Liver (tissue), 9 donors: ENCODE measurements around the gene NELL1. TPM values are rescaled to one million over a fixed set of nuclear protein-coding genes. Genes with fewer than 3 reads are reported as not detected.

Experiments
- DNase-seq: peaks from one replicate; pipeline ENCODE4 v3.0.0-alpha.2; 2017; ENCODE audit warnings: low spot score
- H3K27ac ChIP-seq, 2 donors: one replicate each; pipeline ENCODE4 v1.7.0; 2013; ENCODE audit warnings: inconsistent platforms in 2 of 2, low read length in 2 of 2, control low read depth in 1 of 2, low read depth in 1 of 2, mild to moderate bottlenecking in 1 of 2
- H3K27me3 ChIP-seq, 4 donors: one replicate each; pipeline versions ENCODE4 v1.6.1 to v1.7.0; 2013; ENCODE audit warnings: low read length in 3 of 4, inconsistent platforms in 1 of 4, mild to moderate bottlenecking in 1 of 4, moderate library complexity in 1 of 4; ENCODE audit not compliant: control insufficient read depth in 4 of 4, insufficient read depth in 4 of 4
- H3K36me3 ChIP-seq, 4 donors: one replicate each; pipeline versions ENCODE4 v1.6.1 to v1.7.0; 2013; ENCODE audit warnings: low read length in 3 of 4, mild to moderate bottlenecking in 3 of 4, low read depth in 1 of 4, moderate library complexity in 1 of 4; ENCODE audit not compliant: control insufficient read depth in 4 of 4, insufficient read depth in 3 of 4
- H3K4me1 ChIP-seq, 4 donors: one replicate each; pipeline versions ENCODE4 v1.6.1 to v1.7.0; 2013; ENCODE audit warnings: low read length in 3 of 4, mild to moderate bottlenecking in 3 of 4, moderate library complexity in 1 of 4; ENCODE audit not compliant: control insufficient read depth in 4 of 4, insufficient read depth in 4 of 4
- H3K4me3 ChIP-seq, 3 donors: one replicate each; pipeline versions ENCODE4 v1.6.1 to v1.7.0; 2013; ENCODE audit warnings: low read length in 3 of 3, control low read depth in 1 of 3, low read depth in 1 of 3, mild to moderate bottlenecking in 1 of 3
- H3K9ac ChIP-seq, 2 donors: one replicate each; pipeline ENCODE4 v1.7.0; 2013; ENCODE audit warnings: low read length in 2 of 2, mild to moderate bottlenecking in 2 of 2, moderate library complexity in 2 of 2, control low read depth in 1 of 2, low read depth in 1 of 2
- H3K9me3 ChIP-seq, 4 donors: one replicate each; pipeline versions ENCODE4 v1.6.1 to v1.7.0; 2013; ENCODE audit warnings: low read length in 3 of 4; ENCODE audit not compliant: control insufficient read depth in 4 of 4
- ATF3 ChIP-seq: IDR thresholded peaks from 2 replicates; pipeline ENCODE4 v1.6.1; 2016; ENCODE audit warnings: antibody characterized with exemption
- CTCF ChIP-seq: fragments of 150-350 bp; IDR thresholded peaks from 2 replicates; pipeline ENCODE4 v1.5.1; 2017; ENCODE audit warnings: improper control_type of control experiment, low read depth, low read length; ENCODE audit not compliant: missing input control
- EGR1 ChIP-seq, 2 donors: IDR thresholded peaks; 2 replicates each; pipeline ENCODE4 v1.6.1; 2016 to 2018; ENCODE audit warnings: antibody characterized with exemption in 2 of 2, low read depth in 2 of 2
- FOXA2 ChIP-seq: IDR thresholded peaks from 2 replicates; pipeline ENCODE4 v1.6.1; 2016; ENCODE audit warnings: antibody characterized with exemption
- GABPA ChIP-seq, 2 donors: IDR thresholded peaks in 1 of 2; conservative IDR thresholded peaks in 1 of 2; 2 replicates each; pipeline ENCODE4 v1.6.1; 2016; ENCODE audit warnings: antibody characterized with exemption in 2 of 2, mild to moderate bottlenecking in 1 of 2, moderate library complexity in 1 of 2
- HNF4A ChIP-seq, 2 donors: conservative IDR thresholded peaks; 2 replicates each; pipeline ENCODE4 v1.6.1; 2016; ENCODE audit warnings: antibody characterized with exemption in 2 of 2, mild to moderate bottlenecking in 2 of 2
- HNF4G ChIP-seq: IDR thresholded peaks from 2 replicates; pipeline ENCODE4 v1.6.1; 2016; ENCODE audit warnings: antibody characterized with exemption
- JUND ChIP-seq, 2 donors: IDR thresholded peaks; 2 replicates each; pipeline ENCODE4 v1.6.1; 2016; ENCODE audit warnings: antibody characterized with exemption in 2 of 2
- MAX ChIP-seq: IDR thresholded peaks from 2 replicates; pipeline ENCODE4 v1.6.1; 2016; ENCODE audit warnings: antibody characterized with exemption
- NR2F2 ChIP-seq: IDR thresholded peaks from 2 replicates; pipeline ENCODE4 v1.6.1; 2016; ENCODE audit warnings: antibody characterized with exemption
- RAD21 ChIP-seq, 2 donors: IDR thresholded peaks; 2 replicates each; pipeline ENCODE4 v1.6.1; 2016; ENCODE audit warnings: antibody characterized with exemption in 2 of 2, mild to moderate bottlenecking in 2 of 2
- REST ChIP-seq: IDR thresholded peaks from 2 replicates; pipeline ENCODE4 v1.6.1; 2016; ENCODE audit warnings: antibody characterized with exemption, mild to moderate bottlenecking
- RXRA ChIP-seq, 2 donors: IDR thresholded peaks; 2 replicates each; pipeline ENCODE4 v1.6.1; 2017 to 2018; ENCODE audit warnings: antibody characterized with exemption in 2 of 2, mild to moderate bottlenecking in 1 of 2
- SP1 ChIP-seq: IDR thresholded peaks from 2 replicates; pipeline ENCODE4 v1.6.1; 2018; ENCODE audit warnings: antibody characterized with exemption, mild to moderate bottlenecking
- TAF1 ChIP-seq: conservative IDR thresholded peaks from 2 replicates; pipeline ENCODE4 v1.6.1; 2016; ENCODE audit warnings: antibody characterized with exemption, mild to moderate bottlenecking
- YY1 ChIP-seq: IDR thresholded peaks from 2 replicates; pipeline ENCODE4 v1.6.1; 2016; ENCODE audit warnings: antibody characterized with exemption, mild to moderate bottlenecking
- ZBTB33 ChIP-seq: IDR thresholded peaks from 2 replicates; pipeline ENCODE4 v1.6.1; 2016; ENCODE audit warnings: antibody characterized with exemption
- WGBS: extraction: QIAGEN DNeasy Blood & Tissue Kit; methylation state at CpG from one replicate; pipeline ENCODE4 v1.1.7; 2013; 5-methylcytosine and 5-hydroxymethylcytosine counted together
- polyA plus RNA-seq, 2 donors: library from polyadenylated mRNA; stranded (reverse) in 1 of 2; unstranded in 1 of 2; fragments of 200-250 nt in 1 of 2; fragments of >200 nt in 1 of 2; fragmentation: Nextera tagmentation in 1 of 2; extraction: Ambion mirVana in 1 of 2; gene quantifications; one replicate each; pipeline versions ENCODE4 v1.2.1 to v1.2.3, GENCODE V29; 2013 to 2015
- total RNA-seq, 2 donors: library from RNA; depleted of rRNA; stranded (reverse); fragments of >200 nt; gene quantifications; one replicate each; pipeline ENCODE4 v1.2.3, GENCODE V29; 2014
- donor health status: healthy.
- donor health status: healthy.
- donor health status: healthy.
- donor health status: healthy.
- donor health status: healthy.

The NELL1 gene
- total and polyA plus RNA-seq, 4 donors = not detected

- Histone ChIP-seq H3K4me3 (no peak overlapping the region), H3K36me3 (no peaks in the 10 kb centered on the region), H3K4me1 (no peaks in the 10 kb centered on the region), H3K9ac (no peak overlapping the region), H3K9me3 (peaks cover 0 to 4% (median 0%) of the 10 kb centered on the region in 4 donors), H3K27ac (no peak overlapping the region), H3K27me3 (peaks cover 0 to 2% (median 0%) of the 10 kb centered on the region in 4 donors)
- DNase-seq = no peak
- TF ChIP-seq JUND (IDR thresholded peaks at IDR 0.05) (no peak), ATF3 (no peak)
- 73% methylated on average over 1 of the region's 1 CpG for WGBS
These were observed 792.3 kb downstream of the NELL1 start for GRCh38 chr11:21461701-21462100.

- Histone ChIP-seq H3K4me1 (no peaks in the 10 kb centered on the region), H3K36me3 (no peaks in the 10 kb centered on the region), H3K9ac (no peak overlapping the region), H3K9me3 (peaks cover 0 to 4% (median 0%) of the 10 kb centered on the region in 4 donors), H3K27ac (no peak overlapping the region), H3K4me3 (no peak overlapping the region), H3K27me3 (peaks cover 0 to 2% (median 0%) of the 10 kb centered on the region in 4 donors)
- WGBS = 27% methylated on average over 2 of the region's 2 CpGs
- DNase-seq = no peak
- TF ChIP-seq EGR1 (IDR thresholded peaks at IDR 0.05; ENCODE audit: low read depth in 2 of 2) (no peak), GABPA (IDR thresholded peaks at IDR 0.05 in 1 of 2, conservative IDR thresholded peaks at IDR 0.05 in 1 of 2) (no peak), MAX (no peak), HNF4A (conservative IDR thresholded peaks at IDR 0.05) (no peak), CTCF (no peak), TAF1 (no peak), YY1 (no peak), RAD21 (IDR thresholded peaks at IDR 0.05) (no peak), ZBTB33 (no peak), HNF4G (no peak), SP1 (no peak), JUND (IDR thresholded peaks at IDR 0.05) (no peak), REST (no peak), NR2F2 (no peak), RXRA (IDR thresholded peaks at IDR 0.05) (no peak), FOXA2 (no peak)
These were observed 795.3 kb downstream of the NELL1 start for GRCh38 chr11:21464601-21465193.
